ENCODE measurements around the gene NTM. TPM values are rescaled to one million over a fixed set of nuclear protein-coding genes. Genes with fewer than 3 reads are reported as not detected.

The NTM gene
- total RNA-seq, 3 donors from 2014 or later = 0.66 to 9.0 (median 1.0) TPM

DNA sequence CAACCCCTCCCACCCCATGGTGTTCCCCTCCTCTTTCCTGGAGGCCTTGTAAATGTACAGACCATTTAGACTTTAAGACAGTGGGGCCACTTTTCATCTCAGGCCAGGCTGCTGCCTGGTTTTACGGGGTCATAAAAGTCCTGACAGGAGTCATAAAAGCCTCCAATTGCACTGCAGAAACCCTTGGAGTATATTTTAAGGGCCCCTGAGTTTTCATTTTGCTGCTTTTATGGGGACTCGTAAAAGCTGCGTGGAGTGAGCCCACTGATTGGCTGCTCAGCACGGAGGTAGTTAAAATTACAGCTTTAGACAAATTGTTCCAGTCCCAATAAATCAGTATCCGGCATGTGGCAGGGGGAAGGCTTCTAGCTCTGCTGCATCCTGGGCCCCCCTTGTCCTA lies 627.6 kb downstream of the NTM start:
- intact Hi-C loops (cut with DNase I; ENCODE audit: low total_unique reads) = no loop called here
- TF ChIP-seq POLR2AphosphoS5 (IDR thresholded peaks at IDR 0.05) (no peak), POLR2A (IDR thresholded peaks at IDR 0.05) (no peak), CTCF (IDR thresholded peaks at IDR 0.05) (no peak)
- Histone ChIP-seq H3K27ac (no peak overlapping the region), H3K9me3 (peaks cover 8 to 20% of the 10 kb centered on the region in 2 donors), H3K27me3 (no peaks in the 10 kb centered on the region), H3K4me3 (no peak overlapping the region), H3K4me1 (no peaks in the 10 kb centered on the region), H3K36me3 (no peaks in the 10 kb centered on the region)
- DNase-seq (ENCODE audit: low spot score in 2 of 2) = no peak

GRCh38 chr11:131999084-131999483 lies 628.7 kb downstream of the NTM start:
- TF ChIP-seq CTCF (IDR thresholded peaks at IDR 0.05) (no peak), POLR2A (IDR thresholded peaks at IDR 0.05) (no peak), POLR2AphosphoS5 (IDR thresholded peaks at IDR 0.05) (no peak)
- DNase-seq (ENCODE audit: low spot score in 2 of 2) = no peak
- H3K36me3 ChIP-seq = no peaks in the 10 kb centered on the region

GRCh38 chr11:131999955-132000354 lies 629.5 kb downstream of the NTM start:
- Histone ChIP-seq H3K9me3 (peaks cover 8 to 20% of the 10 kb centered on the region in 2 donors), H3K36me3 (no peaks in the 10 kb centered on the region), H3K27ac (no peak overlapping the region), H3K4me1 (no peaks in the 10 kb centered on the region), H3K4me3 (no peak overlapping the region), H3K27me3 (no peaks in the 10 kb centered on the region)
- intact Hi-C loops (cut with DNase I; ENCODE audit: low total_unique reads) = loop anchor here (10.0 kb wide), 3 partner anchors 1085 to 1805 kb away; no protein-coding TSS in a partner anchor
- no peak for DNase-seq (ENCODE audit: low spot score in 2 of 2)
- no peak for TF ChIP-seq POLR2AphosphoS5 (IDR thresholded peaks at IDR 0.05)
- no peak for TF ChIP-seq POLR2A (IDR thresholded peaks at IDR 0.05)
- TF ChIP-seq CTCF (IDR thresholded peaks at IDR 0.05) = no peak

More at GRCh38 chr11:131999084-131999483, 628.7 kb downstream of the NTM start:
- no peaks in the 10 kb centered on the region for H3K4me1 ChIP-seq
- no peak overlapping the region for H3K27ac ChIP-seq
- H3K9me3 ChIP-seq = peaks cover 8 to 20% of the 10 kb centered on the region in 2 donors
- H3K27me3 ChIP-seq = no peaks in the 10 kb centered on the region
- intact Hi-C loops (cut with DNase I; ENCODE audit: low total_unique reads) = no loop called here
- H3K4me3 ChIP-seq = no peak overlapping the region

DNA sequence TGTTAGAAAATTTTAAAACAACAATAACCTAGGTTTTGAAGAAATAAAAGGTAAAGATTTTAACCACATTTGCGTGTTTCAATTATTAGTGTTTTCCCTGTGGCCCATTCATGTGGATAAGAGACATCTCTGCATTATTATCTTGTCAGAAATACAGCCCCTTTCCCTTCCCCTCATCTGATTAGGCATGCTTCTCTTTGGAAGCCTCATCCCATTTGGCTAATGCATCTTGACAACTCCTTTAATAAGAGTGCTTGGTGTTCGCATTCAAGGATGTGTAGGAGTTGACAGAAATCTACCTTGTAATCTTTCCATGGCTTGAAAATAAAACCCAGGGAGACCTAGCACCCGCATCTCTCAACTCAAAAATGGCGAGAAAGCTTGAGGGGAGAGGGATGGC lies 635.5 kb downstream of the NTM start:
- DNase-seq (ENCODE audit: low spot score in 2 of 2) = no peak
- Histone ChIP-seq H3K4me1 (no peaks in the 10 kb centered on the region), H3K9me3 (no peaks in the 10 kb centered on the region), H3K27ac (no peak overlapping the region), H3K4me3 (no peak overlapping the region), H3K36me3 (no peaks in the 10 kb centered on the region), H3K27me3 (no peaks in the 10 kb centered on the region)
- intact Hi-C loops (cut with DNase I; ENCODE audit: low total_unique reads) = loop anchor here (10.0 kb wide), 3 partner anchors 1079 to 1799 kb away; no protein-coding TSS in a partner anchor
- TF ChIP-seq POLR2A (IDR thresholded peaks at IDR 0.05) (no peak), POLR2AphosphoS5 (IDR thresholded peaks at IDR 0.05) (no peak), CTCF (IDR thresholded peaks at IDR 0.05) (no peak)

GRCh38 chr11:132006884-132007580 lies 636.6 kb downstream of the NTM start:
- Histone ChIP-seq H3K4me1 (no peaks in the 10 kb centered on the region), H3K36me3 (no peaks in the 10 kb centered on the region), H3K9me3 (no peaks in the 10 kb centered on the region), H3K27ac (no peak overlapping the region), H3K27me3 (no peaks in the 10 kb centered on the region), H3K4me3 (no peak overlapping the region)
- no peak for TF ChIP-seq POLR2A (IDR thresholded peaks at IDR 0.05)
- no peak for TF ChIP-seq POLR2AphosphoS5 (IDR thresholded peaks at IDR 0.05)
- TF ChIP-seq CTCF (IDR thresholded peaks at IDR 0.05) = no peak
- intact Hi-C loops (cut with DNase I; ENCODE audit: low total_unique reads) = loop anchor here (10.0 kb wide), 3 partner anchors 1078 to 1798 kb away; no protein-coding TSS in a partner anchor
- no peak for DNase-seq (ENCODE audit: low spot score in 2 of 2)

All from breast epithelium (tissue), 4 donors.